HCT116 (cell line): ENCODE data around the gene C1orf174. TPM values are rescaled to one million over a fixed set of nuclear protein-coding genes. Genes with fewer than 3 reads are reported as not detected.

ENCODE experiments used
- ATAC-seq: fragments of 200-7000 bp; cut with Tn5 transposase; 2 replicates; pipeline ENCODE4 v1.9.1; 2020; ENCODE audit warnings: mild to moderate bottlenecking, moderate library complexity
- BruUV-seq: library from RNA; stranded (reverse); fragments of 400-500 nt; replicated peaks from 2 replicates; lab custom pipeline; 2021; lab: Mats Ljungman, UMichigan
- CTCF ChIA-PET: fragments of 300-600 bp; sonication (Branson Sonifier 250); formaldehyde crosslinking; loops from one replicate; lab custom pipeline; 2021; ENCODE audit warnings: antibody characterized with exemption; lab: Charles Lee
- POLR2A ChIA-PET: fragments of 300-600, 350-600 bp; sonication (Branson Sonifier 250); formaldehyde crosslinking; loops from one replicate; lab custom pipeline; 2021; ENCODE audit warnings: antibody characterized with exemption; lab: Charles Lee
- RAD21 ChIA-PET, 2 experiments: fragments of 300-600 bp; sonication (Branson Sonifier 250); formaldehyde crosslinking; loops; one replicate each; lab custom pipeline; 2023; ENCODE audit warnings: low total read pairs in 2 of 2; ENCODE audit not compliant: uncharacterized antibody in 2 of 2, unreplicated experiment in 2 of 2, low non-redundant PET in 1 of 2; lab: Charles Lee
- DNase-seq: peaks from one replicate; pipeline ENCODE4 v3.0.0-alpha.2; 2010; ENCODE audit warnings: low read depth, low spot score
- H2AFZ ChIP-seq: fragments of 200-600 bp; shearing (Covaris generic), sonication (generic); 2 replicates; pipeline ENCODE4 v1.6.1; 2017; ENCODE audit warnings: low read depth, mixed run types, mixed read lengths, antibody characterized with exemption, low read length; ENCODE audit not compliant: poor library complexity, severe bottlenecking
- H3K27ac ChIP-seq: 2 replicates; pipeline ENCODE4 v1.5.1; 2012; ENCODE audit warnings: low read depth, low read length
- H3K27me3 ChIP-seq: fragments of 200-600 bp; sonication (generic); 2 replicates; pipeline ENCODE4 v1.6.1; 2016; ENCODE audit warnings: mixed run types, low read length, mixed read lengths; ENCODE audit not compliant: insufficient read depth
- H3K36me3 ChIP-seq, 2 experiments: fragments of 200-500 bp in 1 of 2; fragments of 200-600 bp in 1 of 2; sonication (Bioruptor generic) in 1 of 2; sonication (generic) in 1 of 2; 2 replicates each; pipeline versions ENCODE4 v1.5.1 to v1.6.1; 2014 to 2016; ENCODE audit warnings: low read length in 2 of 2, inconsistent platforms in 1 of 2, mixed read lengths in 1 of 2, mixed run types in 1 of 2; ENCODE audit not compliant: insufficient read depth in 2 of 2, control insufficient read depth in 1 of 2
- H3K4me1 ChIP-seq, 2 experiments: fragments of 200-600 bp in 1 of 2; sonication (generic) in 1 of 2; 2 replicates each; pipeline versions ENCODE4 v1.5.1 to v1.6.1; 2012 to 2017; ENCODE audit warnings: low read length in 2 of 2, inconsistent platforms in 1 of 2, mild to moderate bottlenecking in 1 of 2, mixed read lengths in 1 of 2, mixed run types in 1 of 2, moderate library complexity in 1 of 2; ENCODE audit not compliant: insufficient read depth in 2 of 2, control insufficient read depth in 1 of 2
- H3K4me2 ChIP-seq: fragments of 200-600 bp; sonication (generic); 2 replicates; pipeline ENCODE4 v1.6.1; 2017; ENCODE audit warnings: mixed run types, low read length, mixed read lengths
- H3K4me3 ChIP-seq, 2 experiments: fragments of 200-600 bp in 1 of 2; sonication (generic) in 1 of 2; replicated peaks in 1 of 2; 2 replicates each; pipeline ENCODE4 v1.5.1; 2011 to 2016; ENCODE audit warnings: low read length in 2 of 2, control low read depth in 1 of 2, low read depth in 1 of 2, mild to moderate bottlenecking in 1 of 2, mixed read lengths in 1 of 2, mixed run types in 1 of 2
- H3K79me2 ChIP-seq: fragments of 200-600 bp; sonication (generic); 2 replicates; pipeline ENCODE4 v1.6.1; 2017; ENCODE audit warnings: mild to moderate bottlenecking, mixed run types, low read length, moderate library complexity, mixed read lengths; ENCODE audit not compliant: insufficient read depth
- H3K9ac ChIP-seq: fragments of 200-600 bp; sonication (generic); 2 replicates; pipeline ENCODE4 v1.6.1; 2016; ENCODE audit warnings: low read length, mixed read lengths
- H3K9me2 ChIP-seq: fragments of 200-600 bp; sonication (generic), shearing (Covaris generic); 2 replicates; pipeline ENCODE4 v1.6.1; 2017; ENCODE audit warnings: mixed run types, mild to moderate bottlenecking, moderate library complexity; ENCODE audit not compliant: insufficient read depth
- H3K9me3 ChIP-seq, 2 experiments: fragments of 200-500 bp in 1 of 2; fragments of 200-600 bp in 1 of 2; sonication (Bioruptor generic) in 1 of 2; sonication (generic) in 1 of 2; 2 replicates each; pipeline ENCODE4 v1.6.1; 2014 to 2017; ENCODE audit warnings: low read length in 2 of 2, mixed read lengths in 2 of 2, inconsistent platforms in 1 of 2, low read depth in 1 of 2, mild to moderate bottlenecking in 1 of 2, mixed run types in 1 of 2, moderate library complexity in 1 of 2; ENCODE audit not compliant: control insufficient read depth in 1 of 2, insufficient read depth in 1 of 2
- H4K20me1 ChIP-seq: fragments of 200-600 bp; sonication (generic), shearing (Covaris generic); 2 replicates; pipeline ENCODE4 v1.6.1; 2017; ENCODE audit warnings: mixed run types, mild to moderate bottlenecking, moderate library complexity; ENCODE audit not compliant: insufficient read depth
- CBX3 ChIP-seq: IDR thresholded peaks from 2 replicates; pipeline ENCODE4 v1.6.1; 2012; ENCODE audit warnings: low read depth
- ELF1 ChIP-seq: IDR thresholded peaks from 2 replicates; pipeline ENCODE4 v1.6.1; 2012; ENCODE audit warnings: low read depth, borderline replicate concordance
- JUND ChIP-seq: IDR thresholded peaks from 2 replicates; pipeline ENCODE4 v1.6.1; 2012
- YY1 ChIP-seq: IDR thresholded peaks from 2 replicates; pipeline ENCODE4 v1.6.1; 2011; ENCODE audit warnings: low read length, low read depth, moderate library complexity, mild to moderate bottlenecking; ENCODE audit not compliant: insufficient replicate concordance; ENCODE audit errors: extremely low read depth
- ZNF274 ChIP-seq: fragments of 200-500 bp; sonication (Bioruptor generic); IDR thresholded peaks from 2 replicates; pipeline ENCODE4 v1.6.1; 2014; ENCODE audit warnings: mild to moderate bottlenecking, low read depth, low read length, inconsistent platforms
- intact Hi-C: fragments of 100-400 bp; cut with micrococcal nuclease; formaldehyde crosslinking; loops from 2 replicates; pipeline ENCODE4 v1.10.0; 2022
- total RNA-seq: library from RNA; stranded (reverse); gene quantifications from one replicate; pipeline ENCODE4 v1.2.1, GENCODE V29; 2021; ENCODE audit not compliant: unreplicated experiment
- TF ChIP-seq, protein P1 (sequence below): IDR thresholded peaks from 2 replicates; pipeline ENCODE4 v1.6.1; 2011; ENCODE audit warnings: mild to moderate bottlenecking, low read length, moderate library complexity; ENCODE audit not compliant: insufficient replicate concordance; ENCODE audit errors: extremely low read depth
- TF ChIP-seq, protein P2 (sequence below): IDR thresholded peaks from 2 replicates; pipeline ENCODE4 v1.6.1; 2012; ENCODE audit warnings: low read depth

The C1orf174 gene
- total RNA-seq, 1 experiment from 2014 or later = 33.7 TPM

DNA sequence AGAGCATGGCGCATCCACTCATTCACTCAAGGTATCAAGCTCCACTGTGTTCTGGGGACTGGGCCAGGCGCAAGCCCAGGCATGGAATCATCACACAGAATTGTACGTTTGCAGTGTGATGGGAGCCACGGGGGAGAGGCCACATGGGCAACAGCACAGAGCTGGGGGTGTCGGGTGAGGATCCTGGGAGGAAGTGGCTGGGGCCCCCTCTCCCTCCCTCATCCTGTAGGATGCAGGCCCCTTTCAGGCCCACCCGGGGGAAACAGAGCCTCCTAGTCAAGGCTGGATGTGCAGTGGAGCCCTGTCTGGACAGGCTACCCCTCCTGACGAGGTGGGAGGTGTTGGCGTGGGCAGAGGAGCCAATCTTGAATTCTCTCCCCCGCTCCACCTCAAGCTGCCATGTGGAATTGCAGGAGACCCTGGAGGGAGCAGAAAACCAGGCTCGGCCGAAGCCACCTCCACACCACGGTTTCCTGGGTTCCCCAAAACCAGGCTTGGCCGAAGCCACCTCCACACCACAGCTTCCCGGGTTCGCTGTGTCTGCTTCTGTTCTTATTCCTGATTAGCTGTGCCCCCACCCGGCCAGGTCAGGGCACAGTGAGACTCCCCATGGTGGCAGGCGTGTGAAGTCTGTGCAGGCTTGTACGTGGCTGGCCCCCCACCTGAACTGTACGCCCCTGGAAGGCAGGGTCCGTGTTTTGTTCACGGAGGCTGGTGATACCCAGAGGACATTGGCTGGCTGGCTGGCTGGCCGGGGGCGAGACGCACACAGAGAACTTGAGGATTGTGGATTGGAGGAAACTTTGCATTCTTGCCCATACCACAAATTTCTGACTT lies 4.2 kb upstream of the C1orf174 start:
- H3K4me3 ChIP-seq = no peak overlapping the region
- no peak overlapping the region for H3K4me2 ChIP-seq
- intact Hi-C loops = loop anchor here (5.0 kb wide), 1 partner anchor 237 kb away; no protein-coding TSS in a partner anchor
- peaks cover 2 to 13% of the 10 kb centered on the region in 2 experiments; a peak in 2 of 4 replicates for H3K4me1 ChIP-seq
- no peaks in the 10 kb centered on the region for H4K20me1 ChIP-seq
- DNase-seq = no peak
- H3K9me2 ChIP-seq = no peaks in the 10 kb centered on the region
- H2AFZ ChIP-seq = no peak overlapping the region
- BruUV-seq = no TSS peak
- RAD21 ChIA-PET = interaction anchor here in 1 of 2 experiments (0.6 kb wide), 1 partner anchor 107 kb away, joined by 4 read pairs; no protein-coding TSS in a partner anchor
- CTCF ChIA-PET = no interaction called here
- no peaks in the 10 kb centered on the region; a peak in 1 of 4 replicates for H3K36me3 ChIP-seq
- POLR2A ChIA-PET = no interaction called here
- peaks cover 9% of the 10 kb centered on the region for H3K79me2 ChIP-seq
- no peak for ATAC-seq
- TF ChIP-seq, protein P1, sequence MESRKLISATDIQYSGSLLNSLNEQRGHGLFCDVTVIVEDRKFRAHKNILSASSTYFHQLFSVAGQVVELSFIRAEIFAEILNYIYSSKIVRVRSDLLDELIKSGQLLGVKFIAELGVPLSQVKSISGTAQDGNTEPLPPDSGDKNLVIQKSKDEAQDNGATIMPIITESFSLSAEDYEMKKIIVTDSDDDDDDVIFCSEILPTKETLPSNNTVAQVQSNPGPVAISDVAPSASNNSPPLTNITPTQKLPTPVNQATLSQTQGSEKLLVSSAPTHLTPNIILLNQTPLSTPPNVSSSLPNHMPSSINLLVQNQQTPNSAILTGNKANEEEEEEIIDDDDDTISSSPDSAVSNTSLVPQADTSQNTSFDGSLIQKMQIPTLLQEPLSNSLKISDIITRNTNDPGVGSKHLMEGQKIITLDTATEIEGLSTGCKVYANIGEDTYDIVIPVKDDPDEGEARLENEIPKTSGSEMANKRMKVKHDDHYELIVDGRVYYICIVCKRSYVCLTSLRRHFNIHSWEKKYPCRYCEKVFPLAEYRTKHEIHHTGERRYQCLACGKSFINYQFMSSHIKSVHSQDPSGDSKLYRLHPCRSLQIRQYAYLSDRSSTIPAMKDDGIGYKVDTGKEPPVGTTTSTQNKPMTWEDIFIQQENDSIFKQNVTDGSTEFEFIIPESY = no peak
- TF ChIP-seq CBX3 = no peak
- TF ChIP-seq, protein P2, sequence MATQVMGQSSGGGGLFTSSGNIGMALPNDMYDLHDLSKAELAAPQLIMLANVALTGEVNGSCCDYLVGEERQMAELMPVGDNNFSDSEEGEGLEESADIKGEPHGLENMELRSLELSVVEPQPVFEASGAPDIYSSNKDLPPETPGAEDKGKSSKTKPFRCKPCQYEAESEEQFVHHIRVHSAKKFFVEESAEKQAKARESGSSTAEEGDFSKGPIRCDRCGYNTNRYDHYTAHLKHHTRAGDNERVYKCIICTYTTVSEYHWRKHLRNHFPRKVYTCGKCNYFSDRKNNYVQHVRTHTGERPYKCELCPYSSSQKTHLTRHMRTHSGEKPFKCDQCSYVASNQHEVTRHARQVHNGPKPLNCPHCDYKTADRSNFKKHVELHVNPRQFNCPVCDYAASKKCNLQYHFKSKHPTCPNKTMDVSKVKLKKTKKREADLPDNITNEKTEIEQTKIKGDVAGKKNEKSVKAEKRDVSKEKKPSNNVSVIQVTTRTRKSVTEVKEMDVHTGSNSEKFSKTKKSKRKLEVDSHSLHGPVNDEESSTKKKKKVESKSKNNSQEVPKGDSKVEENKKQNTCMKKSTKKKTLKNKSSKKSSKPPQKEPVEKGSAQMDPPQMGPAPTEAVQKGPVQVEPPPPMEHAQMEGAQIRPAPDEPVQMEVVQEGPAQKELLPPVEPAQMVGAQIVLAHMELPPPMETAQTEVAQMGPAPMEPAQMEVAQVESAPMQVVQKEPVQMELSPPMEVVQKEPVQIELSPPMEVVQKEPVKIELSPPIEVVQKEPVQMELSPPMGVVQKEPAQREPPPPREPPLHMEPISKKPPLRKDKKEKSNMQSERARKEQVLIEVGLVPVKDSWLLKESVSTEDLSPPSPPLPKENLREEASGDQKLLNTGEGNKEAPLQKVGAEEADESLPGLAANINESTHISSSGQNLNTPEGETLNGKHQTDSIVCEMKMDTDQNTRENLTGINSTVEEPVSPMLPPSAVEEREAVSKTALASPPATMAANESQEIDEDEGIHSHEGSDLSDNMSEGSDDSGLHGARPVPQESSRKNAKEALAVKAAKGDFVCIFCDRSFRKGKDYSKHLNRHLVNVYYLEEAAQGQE = no peak
- no peak for TF ChIP-seq ZNF274
- no peak for TF ChIP-seq JUND
- no peak for TF ChIP-seq YY1
- TF ChIP-seq ELF1 = no peak
- no peak overlapping the region for H3K27ac ChIP-seq
- no peak overlapping the region for H3K9ac ChIP-seq
- no peaks in the 10 kb centered on the region for H3K9me3 ChIP-seq
- H3K27me3 ChIP-seq = no peaks in the 10 kb centered on the region
